Loucy (cell line): ENCODE results near the gene TLK2.

Source experiments
- H2AFZ ChIP-seq: fragments of 200-600 bp; sonication (generic); 2 replicates; pipeline ENCODE4 v1.6.0; 2016; ENCODE audit warnings: antibody characterized with exemption, mild to moderate bottlenecking, low read length, moderate library complexity
- H3F3A ChIP-seq: fragments of 200-600 bp; 2 replicates; pipeline ENCODE4 v1.6.0; 2016; ENCODE audit warnings: antibody characterized with exemption, low read depth, mild to moderate bottlenecking
- H3K27me3 ChIP-seq: fragments of 200-600 bp; sonication (generic); 2 replicates; pipeline ENCODE4 v1.6.1; 2014; ENCODE audit warnings: low read length, mild to moderate bottlenecking; ENCODE audit not compliant: insufficient read depth, poor library complexity, severe bottlenecking
- H3K36me3 ChIP-seq: fragments of 200-600 bp; sonication (generic); 2 replicates; pipeline ENCODE4 v1.6.1; 2016; ENCODE audit warnings: low read length; ENCODE audit not compliant: insufficient read depth
- H3K4me1 ChIP-seq: fragments of 200-600 bp; sonication (generic); 2 replicates; pipeline ENCODE4 v1.5.1; 2014; ENCODE audit warnings: low read length, mild to moderate bottlenecking; ENCODE audit not compliant: insufficient read depth, poor library complexity, severe bottlenecking
- H3K4me2 ChIP-seq: fragments of 200-600 bp; sonication (generic); 2 replicates; pipeline ENCODE4 v1.6.0; 2014; ENCODE audit warnings: antibody characterized with exemption, low read length, low read depth, mild to moderate bottlenecking; ENCODE audit not compliant: poor library complexity, severe bottlenecking
- H3K4me3 ChIP-seq: fragments of 200-600 bp; sonication (generic); 2 replicates; pipeline ENCODE4 v1.5.1; 2014; ENCODE audit warnings: low read length, mild to moderate bottlenecking, mixed read lengths; ENCODE audit not compliant: poor library complexity, severe bottlenecking
- H3K79me2 ChIP-seq: fragments of 200-600 bp; sonication (generic); 2 replicates; pipeline ENCODE4 v1.6.1; 2014; ENCODE audit warnings: low read length; ENCODE audit not compliant: insufficient read depth
- H3K9ac ChIP-seq: fragments of 200-600 bp; sonication (generic); 2 replicates; pipeline ENCODE4 v1.6.0; 2014; ENCODE audit warnings: mild to moderate bottlenecking, low read depth, low read length, moderate library complexity; ENCODE audit not compliant: poor library complexity, severe bottlenecking
- H3K9me2 ChIP-seq: fragments of 200-600 bp; sonication (generic); replicated peaks from 2 replicates; pipeline ENCODE4 v1.6.1; 2016; ENCODE audit warnings: low read depth, low read length, mixed read lengths
- H3K9me3 ChIP-seq: fragments of 200-600 bp; sonication (generic); 2 replicates; pipeline ENCODE4 v1.6.1; 2014; ENCODE audit warnings: mild to moderate bottlenecking, antibody characterized with exemption, low read length, low read depth; ENCODE audit not compliant: insufficient read depth
- H4K20me1 ChIP-seq: fragments of 200-600 bp; sonication (generic); 2 replicates; pipeline ENCODE4 v1.6.0; 2014; ENCODE audit warnings: antibody characterized with exemption, low read length, mild to moderate bottlenecking; ENCODE audit not compliant: insufficient read depth, poor library complexity, severe bottlenecking
- CTCF ChIP-seq: fragments of 200-600 bp; sonication (generic); conservative IDR thresholded peaks from 2 replicates; pipeline ENCODE4 v1.5.1; 2014; ENCODE audit warnings: mild to moderate bottlenecking, antibody characterized with exemption, low read length
- EZH2phosphoT487 ChIP-seq: fragments of 200-600 bp; IDR thresholded peaks from 2 replicates; pipeline ENCODE4 v1.6.1; 2018; ENCODE audit warnings: antibody characterized with exemption, mild to moderate bottlenecking, moderate library complexity, borderline replicate concordance

Gene TLK2

GRCh38 chr17:62649570-62649969 is 170.9 kb downstream of the TLK2 start:
- TF ChIP-seq EZH2phosphoT487 (no peak), CTCF (no peak)
- H3K9me2 ChIP-seq: no peaks in the 10 kb centered on the region
- H3F3A ChIP-seq: 0 out of 2 replicates have a peak, but pooled peaks cover 3% of the 10 kb centered on the region
- H3K4me3 ChIP-seq: no peak overlapping the region
- no peaks in the 10 kb centered on the region for H4K20me1 ChIP-seq
- H3K79me2 ChIP-seq: no peaks in the 10 kb centered on the region
- peaks cover 8% of the 10 kb centered on the region for H3K4me1 ChIP-seq
- no peaks in the 10 kb centered on the region for H3K36me3 ChIP-seq
- H3K9ac ChIP-seq: no peak overlapping the region
- H3K4me2 ChIP-seq: no peak overlapping the region
- H2AFZ ChIP-seq: no peak overlapping the region
- H3K9me3 ChIP-seq: no peaks in the 10 kb centered on the region
- H3K27me3 ChIP-seq: no peaks in the 10 kb centered on the region

- Histone ChIP-seq H3K4me3 (no peak overlapping the region), H3K27me3 (no peaks in the 10 kb centered on the region), H4K20me1 (no peaks in the 10 kb centered on the region), H3K9me3 (no peaks in the 10 kb centered on the region), H3F3A (0 out of 2 replicates have a peak, but pooled peaks cover 3% of the 10 kb centered on the region), H3K36me3 (no peaks in the 10 kb centered on the region), H3K4me1 (peaks cover 8% of the 10 kb centered on the region), H3K9me2 (no peaks in the 10 kb centered on the region), H2AFZ (no peak overlapping the region), H3K4me2 (no peak overlapping the region), H3K79me2 (no peaks in the 10 kb centered on the region), H3K9ac (no peak overlapping the region)
- TF ChIP-seq EZH2phosphoT487 (no peak), CTCF (no peak)
Observed at GRCh38 chr17:62650587-62650986, 172.0 kb downstream of the TLK2 start.

- H3K27me3 ChIP-seq: no peaks in the 10 kb centered on the region
- H3K36me3 ChIP-seq: no peaks in the 10 kb centered on the region
- peak overlapping the region; percentile 59 for H3K9ac ChIP-seq
- H3K9me3 ChIP-seq: no peaks in the 10 kb centered on the region
- peak overlapping the region; percentile 74 for H3K4me3 ChIP-seq
- H3K79me2 ChIP-seq: no peaks in the 10 kb centered on the region
- TF ChIP-seq CTCF (no peak), EZH2phosphoT487 (no peak)
- H3K9me2 ChIP-seq: no peaks in the 10 kb centered on the region
- peaks cover 8% of the 10 kb centered on the region for H3K4me1 ChIP-seq
- H4K20me1 ChIP-seq: no peaks in the 10 kb centered on the region
- peak overlapping the region; percentile 86 for H2AFZ ChIP-seq
- peak overlapping the region; percentile 88 for H3K4me2 ChIP-seq
- 0 out of 2 replicates have a peak, but pooled peaks cover 3% of the 10 kb centered on the region for H3F3A ChIP-seq
Observed at GRCh38 chr17:62652251-62653001, 173.8 kb downstream of the TLK2 start.
